Activated CD8-positive, alpha-beta T cell treated with anti-CD3 and anti-CD28 coated beads for 36 hours (primary cell): ENCODE data around the gene HMG20B. TPM values are rescaled to one million over a fixed set of nuclear protein-coding genes. Genes with fewer than 3 reads are reported as not detected.

Experiments
- ATAC-seq: fragments of 200-7000 bp; cut with Tn5 transposase; one replicate; pipeline ENCODE4 v1.10.0; 2021; ENCODE audit warnings: mild to moderate bottlenecking, moderate library complexity
- CTCF ChIA-PET: fragments of 350-600 bp; sonication (Branson Sonifier 250); formaldehyde crosslinking; loops from one replicate; lab custom pipeline; 2021; ENCODE audit warnings: antibody characterized with exemption; lab: Charles Lee
- POLR2A ChIA-PET: fragments of 350-600 bp; sonication (Branson Sonifier 250); formaldehyde crosslinking; loops from one replicate; lab custom pipeline; 2021; ENCODE audit warnings: antibody characterized with exemption; lab: Charles Lee
- DNase-seq: peaks from one replicate; pipeline ENCODE4 v3.0.0-alpha.2; 2020
- H3K27ac Mint-ChIP-seq: one replicate; pipeline ENCODE4 v1.8.0; 2021; ENCODE audit warnings: mild to moderate bottlenecking, mixed read lengths
- H3K27me3 Mint-ChIP-seq: one replicate; pipeline ENCODE4 v1.8.0; 2021; ENCODE audit warnings: mixed read lengths
- H3K36me3 Mint-ChIP-seq: one replicate; pipeline ENCODE4 v1.8.0; 2021; ENCODE audit warnings: low read depth, mixed read lengths
- H3K4me1 Mint-ChIP-seq: one replicate; pipeline ENCODE4 v1.8.0; 2021; ENCODE audit warnings: low read depth, mixed read lengths
- H3K4me3 Mint-ChIP-seq: one replicate; pipeline ENCODE4 v1.8.0; 2021; ENCODE audit warnings: mild to moderate bottlenecking, moderate library complexity, mixed read lengths
- H3K9me3 Mint-ChIP-seq: one replicate; pipeline ENCODE4 v1.8.0; 2021; ENCODE audit warnings: mixed read lengths
- intact Hi-C: fragments of 100-400 bp; cut with micrococcal nuclease; formaldehyde crosslinking; loops from one replicate; pipeline ENCODE4 v1.10.0; 2022
- total RNA-seq, 2 experiments: library from RNA; stranded (reverse); gene quantifications; one replicate each; pipeline ENCODE4 v1.2.3, GENCODE V29; 2021
- TF ChIP-seq, protein P1 (sequence below): fragments of 200-600 bp; IDR thresholded peaks from one replicate; pipeline ENCODE4 v1.8.0; 2022; ENCODE audit warnings: antibody characterized with exemption, mild to moderate bottlenecking

HMG20B gene
- total RNA-seq, 2 experiments from 2014 or later = 42.7 to 47.3 TPM

GRCh38 chr19:3606690-3607289 lies 34.0 kb downstream of the HMG20B start, which contains the start of gene TBXA2R:
TSS of gene TBXA2R (minus strand) at chr19:3606875. CDS start at chr19:3600634, 6,241 bp downstream.
- Mint-ChIP-seq H3K4me3 (peak within 1 kb of the TSS; percentile 47), H3K4me1 (peaks cover 11% of the 10 kb centered on the region), H3K27me3 (no peaks in the 10 kb centered on the region), H3K27ac (no peak within 1 kb of the TSS), H3K36me3 (peaks cover 5% of the 10 kb centered on the region), H3K9me3 (no peaks in the 10 kb centered on the region)
- TF ChIP-seq, protein P1, sequence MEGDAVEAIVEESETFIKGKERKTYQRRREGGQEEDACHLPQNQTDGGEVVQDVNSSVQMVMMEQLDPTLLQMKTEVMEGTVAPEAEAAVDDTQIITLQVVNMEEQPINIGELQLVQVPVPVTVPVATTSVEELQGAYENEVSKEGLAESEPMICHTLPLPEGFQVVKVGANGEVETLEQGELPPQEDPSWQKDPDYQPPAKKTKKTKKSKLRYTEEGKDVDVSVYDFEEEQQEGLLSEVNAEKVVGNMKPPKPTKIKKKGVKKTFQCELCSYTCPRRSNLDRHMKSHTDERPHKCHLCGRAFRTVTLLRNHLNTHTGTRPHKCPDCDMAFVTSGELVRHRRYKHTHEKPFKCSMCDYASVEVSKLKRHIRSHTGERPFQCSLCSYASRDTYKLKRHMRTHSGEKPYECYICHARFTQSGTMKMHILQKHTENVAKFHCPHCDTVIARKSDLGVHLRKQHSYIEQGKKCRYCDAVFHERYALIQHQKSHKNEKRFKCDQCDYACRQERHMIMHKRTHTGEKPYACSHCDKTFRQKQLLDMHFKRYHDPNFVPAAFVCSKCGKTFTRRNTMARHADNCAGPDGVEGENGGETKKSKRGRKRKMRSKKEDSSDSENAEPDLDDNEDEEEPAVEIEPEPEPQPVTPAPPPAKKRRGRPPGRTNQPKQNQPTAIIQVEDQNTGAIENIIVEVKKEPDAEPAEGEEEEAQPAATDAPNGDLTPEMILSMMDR = no peak
- CTCF ChIA-PET = no interaction called here
- intact Hi-C loops = no loop called here
- ATAC-seq = peak; percentile 51
- DNase-seq = peak; percentile 83
- POLR2A ChIA-PET = interaction anchor here (0.8 kb wide), 1 partner anchor 73 kb away, joined by 3 read pairs; no protein-coding TSS in a partner anchor

DNA sequence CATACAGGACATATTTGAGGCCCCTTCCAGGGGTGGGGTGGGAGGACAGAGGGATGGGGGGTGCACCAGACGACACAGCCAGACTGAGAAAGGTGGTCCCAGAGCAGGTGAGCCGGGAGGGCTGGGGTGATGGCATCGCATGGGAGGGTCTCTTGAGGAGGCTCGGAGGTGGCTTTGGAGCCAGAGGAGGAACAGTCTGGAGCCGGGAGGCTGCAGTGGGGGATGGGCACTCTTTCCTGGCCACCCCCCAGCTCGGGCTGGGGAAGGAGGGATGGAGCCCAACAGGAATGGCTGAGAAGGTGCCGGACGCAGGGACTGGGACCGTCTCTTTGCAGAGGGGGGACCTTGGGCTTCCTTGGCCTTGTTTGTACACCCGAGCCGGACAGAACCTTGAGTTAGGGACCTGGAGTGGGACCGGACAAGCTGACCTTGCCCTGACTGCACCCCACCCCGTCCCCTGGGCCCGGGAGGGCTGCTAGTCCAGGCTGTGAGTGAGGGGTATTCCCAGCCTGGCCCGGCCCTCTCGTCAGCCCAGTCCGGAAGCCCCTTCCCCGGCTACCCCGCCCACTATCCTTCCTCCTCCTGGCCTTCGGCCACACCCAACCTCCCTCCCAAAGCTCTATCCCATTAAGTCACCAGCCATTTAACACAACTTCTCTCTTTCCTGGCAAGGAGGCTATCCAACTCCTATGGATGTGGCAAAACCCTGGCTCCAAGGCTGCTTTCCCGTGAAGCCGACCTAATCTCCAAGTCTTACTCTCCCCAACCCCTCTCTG lies 34.7 kb downstream of the HMG20B start:
- TF ChIP-seq, protein P1 = no peak
- intact Hi-C loops = no loop called here
- H3K9me3 Mint-ChIP-seq = no peaks in the 10 kb centered on the region
- no peaks in the 10 kb centered on the region for H3K27me3 Mint-ChIP-seq
- H3K36me3 Mint-ChIP-seq = peaks cover 9% of the 10 kb centered on the region
- peaks cover 11% of the 10 kb centered on the region for H3K4me1 Mint-ChIP-seq
- DNase-seq (no peak), ATAC-seq (no peak)
- ChIA-PET CTCF (interaction anchor here (1.2 to 1.4 kb wide), 4 partner anchors 18 to 85 kb away, joined by 3 to 5 read pairs (median 3); partner anchors contain the start of gene GIPC3), POLR2A (interaction anchor here (0.8 kb wide), 1 partner anchor 74 kb away, joined by 3 read pairs; no protein-coding TSS in a partner anchor)
- H3K4me3 Mint-ChIP-seq = peak overlapping the region; percentile 47
- peak overlapping the region; percentile 26 for H3K27ac Mint-ChIP-seq

- intact Hi-C loops = no loop called here
- peak overlapping the region; percentile 41 for H3K4me3 Mint-ChIP-seq
- peak overlapping the region; percentile 26 for H3K27ac Mint-ChIP-seq
Observed at GRCh38 chr19:3608079-3608641, 35.4 kb downstream of the HMG20B start.

GRCh38 chr19:3608750-3609322 lies 36.1 kb downstream of the HMG20B start:
- intact Hi-C loops = no loop called here
- Mint-ChIP-seq H3K4me3 (no peak overlapping the region), H3K36me3 (peaks cover 9% of the 10 kb centered on the region), H3K27me3 (no peaks in the 10 kb centered on the region), H3K27ac (no peak overlapping the region), H3K9me3 (no peaks in the 10 kb centered on the region), H3K4me1 (peaks cover 11% of the 10 kb centered on the region)
- TF ChIP-seq, protein P1 = no peak
- ATAC-seq (no peak), DNase-seq (no peak)
- POLR2A ChIA-PET = interaction anchor here (0.6 to 1.3 kb wide), 4 partner anchors 12 to 91 kb away, joined by 3 to 4 read pairs (median 3); partner anchors contain the start of gene MFSD12
- CTCF ChIA-PET = interaction anchor here (1.0 to 1.4 kb wide), 5 partner anchors 16 to 84 kb away, joined by 3 to 5 read pairs (median 3); partner anchors contain the start of gene GIPC3

More at GRCh38 chr19:3608079-3608641, 35.4 kb downstream of the HMG20B start:
- H3K4me1 Mint-ChIP-seq = peaks cover 11% of the 10 kb centered on the region
- H3K27me3 Mint-ChIP-seq = no peaks in the 10 kb centered on the region
- H3K9me3 Mint-ChIP-seq = no peaks in the 10 kb centered on the region
- ChIA-PET CTCF (interaction anchor here (1.0 to 1.4 kb wide), 5 partner anchors 17 to 84 kb away, joined by 3 to 5 read pairs (median 3); partner anchors contain the start of gene GIPC3), POLR2A (interaction anchor here (0.6 to 1.3 kb wide), 4 partner anchors 12 to 90 kb away, joined by 3 to 4 read pairs (median 3); partner anchors contain the start of gene MFSD12)
- H3K36me3 Mint-ChIP-seq = peaks cover 9% of the 10 kb centered on the region
- TF ChIP-seq, protein P1 = no peak
- ATAC-seq (no peak), DNase-seq (no peak)
